Endothelial cell (in vitro differentiated cells): ENCODE results near the gene ERP29. TPM values are rescaled to one million over a fixed set of nuclear protein-coding genes. Genes with fewer than 3 reads are reported as not detected.

Source experiments
- DNase-seq: peaks from one replicate; pipeline ENCODE4 v3.0.0; 2021; ENCODE audit warnings: low spot score
- H3K27ac Mint-ChIP-seq: one replicate; pipeline ENCODE4 v1.8.0; 2021; ENCODE audit warnings: mixed read lengths, inconsistent platforms; ENCODE audit not compliant: unreplicated experiment
- H3K27me3 Mint-ChIP-seq: one replicate; pipeline ENCODE4 v1.8.0; 2021; ENCODE audit warnings: mild to moderate bottlenecking, moderate library complexity, mixed read lengths, inconsistent platforms; ENCODE audit not compliant: unreplicated experiment
- H3K36me3 Mint-ChIP-seq: one replicate; pipeline ENCODE4 v1.8.0; 2021; ENCODE audit warnings: mild to moderate bottlenecking, low read depth, mixed read lengths, inconsistent platforms; ENCODE audit not compliant: unreplicated experiment
- H3K4me1 Mint-ChIP-seq: one replicate; pipeline ENCODE4 v1.8.0; 2021; ENCODE audit warnings: mild to moderate bottlenecking, mixed read lengths, inconsistent platforms; ENCODE audit not compliant: unreplicated experiment
- H3K4me3 Mint-ChIP-seq: one replicate; pipeline ENCODE4 v1.8.0; 2021; ENCODE audit warnings: mild to moderate bottlenecking, mixed read lengths, inconsistent platforms; ENCODE audit not compliant: unreplicated experiment
- H3K9me3 Mint-ChIP-seq: one replicate; pipeline ENCODE4 v1.8.0; 2021; ENCODE audit warnings: mixed read lengths, inconsistent platforms; ENCODE audit not compliant: unreplicated experiment
- total RNA-seq: library from RNA; stranded (reverse); fragmentation: NEBNext Ultra II Directional; extraction: Animal tissue kit (Norgen Biotek cat#: 25700); gene quantifications from one replicate; pipeline ENCODE4 v1.2.1, GENCODE V29; 2021; ENCODE audit not compliant: unreplicated experiment
- TF ChIP-seq, protein P1 (sequence below): fragments of 200-600 bp; sonication (generic); IDR thresholded peaks from one replicate; pipeline ENCODE4 v1.5.0; 2021; ENCODE audit warnings: antibody characterized with exemption; ENCODE audit not compliant: unreplicated experiment

Gene ERP29
- total RNA-seq, 1 donor from 2014 or later: 150 TPM

DNA sequence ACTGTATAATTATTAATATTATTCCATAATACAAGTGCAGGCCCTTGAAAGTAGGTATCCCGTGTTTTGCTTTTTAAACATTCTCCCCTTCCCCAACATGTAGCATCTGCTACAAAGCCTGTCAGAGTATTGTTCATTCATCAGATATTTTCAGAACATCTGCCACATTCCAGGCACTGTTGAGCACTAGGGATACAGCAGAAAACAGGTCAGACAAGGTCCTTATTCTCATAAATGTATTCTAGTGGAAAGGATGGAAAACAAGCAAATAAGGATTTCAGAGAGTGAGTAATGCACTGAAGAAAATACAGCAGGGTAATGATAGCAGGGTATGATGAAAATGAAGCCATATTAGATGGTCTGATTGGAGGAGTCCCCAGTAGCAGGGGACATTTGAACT is 3.8 kb downstream of the ERP29 start:
- DNase-seq: no peak
- TF ChIP-seq, protein P1, sequence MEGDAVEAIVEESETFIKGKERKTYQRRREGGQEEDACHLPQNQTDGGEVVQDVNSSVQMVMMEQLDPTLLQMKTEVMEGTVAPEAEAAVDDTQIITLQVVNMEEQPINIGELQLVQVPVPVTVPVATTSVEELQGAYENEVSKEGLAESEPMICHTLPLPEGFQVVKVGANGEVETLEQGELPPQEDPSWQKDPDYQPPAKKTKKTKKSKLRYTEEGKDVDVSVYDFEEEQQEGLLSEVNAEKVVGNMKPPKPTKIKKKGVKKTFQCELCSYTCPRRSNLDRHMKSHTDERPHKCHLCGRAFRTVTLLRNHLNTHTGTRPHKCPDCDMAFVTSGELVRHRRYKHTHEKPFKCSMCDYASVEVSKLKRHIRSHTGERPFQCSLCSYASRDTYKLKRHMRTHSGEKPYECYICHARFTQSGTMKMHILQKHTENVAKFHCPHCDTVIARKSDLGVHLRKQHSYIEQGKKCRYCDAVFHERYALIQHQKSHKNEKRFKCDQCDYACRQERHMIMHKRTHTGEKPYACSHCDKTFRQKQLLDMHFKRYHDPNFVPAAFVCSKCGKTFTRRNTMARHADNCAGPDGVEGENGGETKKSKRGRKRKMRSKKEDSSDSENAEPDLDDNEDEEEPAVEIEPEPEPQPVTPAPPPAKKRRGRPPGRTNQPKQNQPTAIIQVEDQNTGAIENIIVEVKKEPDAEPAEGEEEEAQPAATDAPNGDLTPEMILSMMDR: no peak
- Mint-ChIP-seq H3K36me3 (peaks cover 32% of the 10 kb centered on the region), H3K4me1 (peaks cover 24% of the 10 kb centered on the region), H3K27ac (no peak overlapping the region), H3K4me3 (peak overlapping the region; percentile 44), H3K27me3 (peaks cover 8% of the 10 kb centered on the region), H3K9me3 (no peaks in the 10 kb centered on the region)

DNA sequence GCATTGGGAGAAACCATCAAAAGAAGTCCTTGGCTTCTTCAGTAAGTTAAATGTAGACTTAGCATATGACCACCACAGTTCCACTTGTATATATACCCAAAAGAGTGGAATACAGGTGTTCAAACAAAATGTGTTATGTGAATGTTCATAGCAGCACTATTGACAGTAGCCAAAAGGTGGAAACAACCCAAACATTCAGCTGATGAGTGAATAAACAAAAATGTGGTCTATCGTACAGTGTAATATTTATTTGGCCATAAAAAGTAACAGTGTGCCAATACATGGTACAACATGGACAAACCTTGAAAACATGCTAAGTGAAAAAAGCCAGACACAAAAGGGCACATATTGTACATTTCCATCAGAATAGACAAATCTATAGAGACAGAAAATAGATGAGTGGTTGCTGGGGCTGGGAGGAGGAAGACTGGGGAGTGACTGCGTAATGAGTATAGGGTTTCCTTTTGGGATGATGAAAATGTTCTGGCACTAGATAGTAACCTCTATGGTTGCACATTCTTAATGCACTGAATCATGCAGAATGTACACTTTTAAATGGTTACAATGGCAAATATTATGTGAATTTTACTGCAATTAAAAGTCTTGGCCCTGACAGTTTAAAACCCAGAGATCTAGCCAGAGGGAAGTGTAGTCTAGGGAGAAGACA is 5.5 kb downstream of the ERP29 start:
- Mint-ChIP-seq H3K27ac (peak overlapping the region; percentile 2), H3K27me3 (peaks cover 4% of the 10 kb centered on the region), H3K4me3 (peak overlapping the region; percentile 24), H3K4me1 (peaks cover 15% of the 10 kb centered on the region), H3K36me3 (peaks cover 38% of the 10 kb centered on the region), H3K9me3 (no peaks in the 10 kb centered on the region)
- TF ChIP-seq, protein P1: no peak
- DNase-seq: no peak

DNA sequence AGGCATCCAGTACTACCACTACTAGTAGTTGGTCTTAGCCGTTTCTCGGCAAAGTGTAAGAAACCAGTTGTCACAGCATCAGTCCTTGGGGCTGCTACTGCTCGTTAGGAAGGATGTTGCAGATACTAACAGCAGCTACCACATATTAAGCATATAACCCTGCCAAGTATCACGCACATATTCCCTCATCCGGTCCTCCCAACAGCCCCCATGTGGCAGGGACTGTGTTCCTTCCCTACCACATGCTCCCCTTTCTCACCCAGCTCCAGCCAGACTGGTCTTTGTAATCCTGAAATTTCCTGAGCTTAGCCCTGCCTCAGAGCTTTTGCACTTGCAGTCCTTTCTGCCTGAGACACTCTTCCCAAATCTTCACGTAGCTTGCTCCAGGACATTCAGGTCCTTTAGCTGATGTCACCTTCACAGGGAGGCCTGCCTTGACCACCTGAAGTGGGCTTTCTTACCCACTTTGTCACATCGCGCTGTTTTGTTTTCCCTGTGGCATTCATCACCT is 7.8 kb downstream of the ERP29 start:
- H3K36me3 Mint-ChIP-seq: peaks cover 31% of the 10 kb centered on the region
- peaks cover 1% of the 10 kb centered on the region for H3K27me3 Mint-ChIP-seq
- DNase-seq: no peak
- H3K4me3 Mint-ChIP-seq: no peak overlapping the region
- H3K9me3 Mint-ChIP-seq: no peaks in the 10 kb centered on the region
- TF ChIP-seq, protein P1: no peak
- peaks cover 7% of the 10 kb centered on the region for H3K4me1 Mint-ChIP-seq
- H3K27ac Mint-ChIP-seq: no peak overlapping the region

DNA sequence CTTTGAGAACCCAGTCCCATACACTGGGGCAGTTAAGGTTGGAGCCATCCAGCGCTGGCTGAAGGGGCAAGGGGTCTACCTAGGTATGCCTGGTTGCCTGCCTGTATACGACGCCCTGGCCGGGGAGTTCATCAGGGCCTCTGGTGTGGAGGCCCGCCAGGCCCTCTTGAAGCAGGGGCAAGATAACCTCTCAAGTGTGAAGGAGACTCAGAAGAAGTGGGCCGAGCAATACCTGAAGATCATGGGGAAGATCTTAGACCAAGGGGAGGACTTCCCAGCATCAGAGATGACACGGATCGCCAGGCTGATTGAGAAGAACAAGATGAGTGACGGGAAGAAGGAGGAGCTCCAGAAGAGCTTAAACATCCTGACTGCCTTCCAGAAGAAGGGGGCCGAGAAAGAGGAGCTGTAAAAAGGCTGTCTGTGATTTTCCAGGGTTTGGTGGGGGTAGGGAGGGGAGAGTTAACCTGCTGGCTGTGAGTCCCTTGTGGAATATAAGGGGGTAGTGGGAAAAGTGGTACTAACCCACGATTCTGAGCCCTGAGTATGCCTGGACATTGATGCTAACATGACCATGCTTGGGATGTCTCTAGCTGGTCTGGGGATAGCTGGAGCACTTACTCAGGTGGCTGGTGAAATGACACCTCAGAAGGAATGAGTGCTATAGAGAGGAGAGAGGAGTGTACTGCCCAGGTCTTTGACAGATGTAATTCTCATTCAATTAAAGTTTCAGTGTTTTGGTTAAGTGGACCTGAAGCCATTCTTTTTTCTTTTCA is 9.2 kb downstream of the ERP29 start:
- Mint-ChIP-seq H3K36me3 (peaks cover 22% of the 10 kb centered on the region), H3K4me3 (no peak overlapping the region), H3K9me3 (no peaks in the 10 kb centered on the region), H3K27me3 (peaks cover 3% of the 10 kb centered on the region), H3K4me1 (peaks cover 6% of the 10 kb centered on the region), H3K27ac (no peak overlapping the region)
- TF ChIP-seq, protein P1: no peak
- DNase-seq: no peak
